ENCODE data around the gene SMIM10L2A. TPM values are rescaled to one million over a fixed set of nuclear protein-coding genes. Genes with fewer than 3 reads are reported as not detected.
A peak's percentile ranks its signal among the peaks of the same experiment; 100 is the strongest.
"Not testable (repeated sequence)": the region's sequence is repeated elsewhere in the genome, so short reads cannot be mapped to it uniquely, and the experiment has no call there.

Gene SMIM10L2A
- total RNA-seq, 1 experiment from 2014 or later, result 0.03 TPM

GRCh38 chrX:135422810-135423168 lies 1.0 kb downstream of the SMIM10L2A start:
- not testable (repeated sequence) for DNase-seq (ENCODE audit: low read depth)

GRCh38 chrX:135423173-135423864 lies 1.6 kb downstream of the SMIM10L2A start:
- DNase-seq (ENCODE audit: low read depth), result not testable (repeated sequence)

GRCh38 chrX:135424469-135424868 lies 2.7 kb downstream of the SMIM10L2A start:
- no peak for DNase-seq (ENCODE audit: low read depth)

- DNase-seq (ENCODE audit: low read depth), result no peak
These were observed 3.6 kb downstream of the SMIM10L2A start for GRCh38 chrX:135425026-135425965.

GRCh38 chrX:135429429-135429828 lies 7.7 kb downstream of the SMIM10L2A start:
- no peak for DNase-seq (ENCODE audit: low read depth)

- no peak for DNase-seq (ENCODE audit: low read depth)
These were observed 10.1 kb downstream of the SMIM10L2A start for GRCh38 chrX:135431886-135432285.

- DNase-seq (ENCODE audit: low read depth), result no peak
These were observed 10.7 kb downstream of the SMIM10L2A start for GRCh38 chrX:135432453-135432852.

- no peak for DNase-seq (ENCODE audit: low read depth)
These were observed 11.3 kb downstream of the SMIM10L2A start for GRCh38 chrX:135432881-135433521.

- no peak for DNase-seq (ENCODE audit: low read depth)
These were observed 11.9 kb downstream of the SMIM10L2A start for GRCh38 chrX:135433531-135434257.

GRCh38 chrX:135434258-135435138 lies 12.8 kb downstream of the SMIM10L2A start:
- DNase-seq (ENCODE audit: low read depth), result no peak

GRCh38 chrX:135435139-135435922 lies 13.6 kb downstream of the SMIM10L2A start:
- no peak for DNase-seq (ENCODE audit: low read depth)

GRCh38 chrX:135435933-135436332 lies 14.2 kb downstream of the SMIM10L2A start:
- DNase-seq (ENCODE audit: low read depth), result no peak

- no peak for DNase-seq (ENCODE audit: low read depth)
These were observed 14.7 kb downstream of the SMIM10L2A start for GRCh38 chrX:135436456-135436855.

- DNase-seq (ENCODE audit: low read depth), result no peak
These were observed 15.5 kb downstream of the SMIM10L2A start for GRCh38 chrX:135436966-135437866.

- peak; percentile 4 for DNase-seq (ENCODE audit: low read depth)
These were observed 16.4 kb downstream of the SMIM10L2A start for GRCh38 chrX:135437867-135438733.

- DNase-seq (ENCODE audit: low read depth), result no peak
These were observed 16.9 kb downstream of the SMIM10L2A start for GRCh38 chrX:135438734-135439043.
